HG02798 (cell line): ENCODE results near the gene MOGAT2.

Experiments
- ATAC-seq: cut with Tn5 transposase; IDR thresholded peaks from one replicate; pipeline ENCODE4 v1.9.1; 2021; ENCODE audit warnings: mild to moderate bottlenecking; ENCODE audit not compliant: unreplicated experiment, poor library complexity

MOGAT2 gene

GRCh38 chr11:75775056-75775455 is 57.4 kb downstream of the MOGAT2 start:
- no peak for ATAC-seq

- ATAC-seq: no peak
Measured at GRCh38 chr11:75776546-75776945, 58.9 kb downstream of the MOGAT2 start.

DNA sequence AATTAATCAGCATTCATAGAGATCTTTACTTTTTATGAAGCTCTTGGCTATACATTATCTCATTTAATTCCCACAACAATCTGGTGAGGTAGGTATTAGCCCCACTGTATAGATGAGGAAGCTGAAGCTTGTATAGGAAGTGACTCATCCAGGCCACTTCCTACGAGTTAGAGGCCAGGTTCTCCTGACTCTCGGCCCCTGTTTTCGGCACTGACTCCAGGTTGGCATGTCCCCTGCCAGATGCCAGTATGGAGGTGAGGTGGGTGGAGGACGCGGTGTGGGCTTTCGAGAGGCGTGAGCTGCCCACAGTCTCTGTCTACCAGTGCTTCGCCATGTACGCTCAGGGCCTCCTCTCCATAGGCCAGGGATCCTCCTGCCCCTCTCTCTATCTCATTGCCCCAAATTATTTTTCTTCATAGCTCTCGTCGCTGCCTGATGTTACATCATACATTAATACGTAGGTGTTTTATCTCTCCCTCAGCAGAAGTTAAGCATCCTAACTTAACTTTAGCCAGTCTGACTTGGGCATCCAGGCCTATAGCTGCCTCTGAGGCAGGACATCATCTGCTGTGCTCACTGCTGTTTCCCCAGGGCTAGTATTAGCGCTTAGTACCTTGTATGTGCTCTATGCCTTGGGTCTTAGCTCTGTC is 59.9 kb downstream of the MOGAT2 start:
- no peak for ATAC-seq

GRCh38 chr11:75778962-75779361 is 61.3 kb downstream of the MOGAT2 start:
- no peak for ATAC-seq

- no peak for ATAC-seq
Measured at GRCh38 chr11:75779960-75780359, 62.3 kb downstream of the MOGAT2 start.

GRCh38 chr11:75780888-75781287 is 63.2 kb downstream of the MOGAT2 start:
- no peak for ATAC-seq

DNA sequence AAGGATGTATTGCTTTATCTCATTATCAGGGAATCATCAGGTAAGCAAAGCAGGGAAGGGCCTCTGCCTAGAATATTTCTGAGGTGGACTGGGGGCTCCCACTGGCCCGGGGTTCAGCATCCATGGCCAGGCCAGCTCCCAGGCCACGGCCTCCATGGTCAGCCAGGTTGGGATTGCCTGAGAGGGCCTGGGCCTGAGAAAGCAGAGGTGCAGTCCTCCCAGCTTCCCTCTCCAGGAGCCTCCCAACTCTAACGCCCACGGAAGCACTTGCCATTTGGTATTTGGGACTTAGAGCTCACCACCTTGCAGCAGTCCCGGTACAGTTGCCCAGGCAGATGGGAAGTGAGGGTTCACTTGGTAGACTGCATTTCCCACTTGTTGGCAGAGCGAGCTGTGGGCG is 63.7 kb downstream of the MOGAT2 start:
- ATAC-seq: no peak

GRCh38 chr11:75781831-75782230 is 64.2 kb downstream of the MOGAT2 start:
- ATAC-seq: no peak
